ENCODE results near the gene CCDC157.

Gene CCDC157

DNA sequence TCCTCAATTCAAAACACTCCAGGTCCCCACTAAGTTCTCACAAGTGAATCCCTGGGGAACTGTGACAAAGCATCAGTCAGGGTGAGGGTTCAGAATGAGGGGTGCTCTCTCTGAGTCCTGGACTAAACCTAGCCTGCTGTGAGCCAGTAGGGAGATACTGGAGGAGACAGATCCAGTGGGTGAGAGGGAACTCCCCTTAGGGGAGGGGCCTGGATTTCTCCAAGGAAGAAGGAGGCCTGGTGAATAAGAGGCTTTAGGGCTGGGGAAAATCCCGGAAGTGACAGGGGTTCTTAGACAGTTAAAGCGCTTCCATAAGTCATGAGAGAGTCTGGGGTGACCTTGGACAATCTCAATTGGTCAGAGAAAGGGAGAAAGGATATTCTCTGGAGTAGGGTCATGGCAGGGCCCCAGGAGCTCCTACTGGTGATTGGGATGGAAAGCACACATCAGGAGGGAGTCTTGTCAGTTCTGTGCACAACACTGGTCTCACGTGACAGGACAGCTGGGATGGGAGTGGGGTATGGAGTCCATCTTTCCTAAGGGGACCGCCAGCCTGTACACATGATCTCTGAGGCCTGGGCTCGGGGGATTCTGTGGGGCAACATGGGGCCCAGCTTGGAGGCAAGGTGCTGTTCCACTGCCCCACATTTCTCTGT is 31.6 kb upstream of the CCDC157 start:
- no peak for TF ChIP-seq SIN3A (IDR thresholded peaks at IDR 0.05; ENCODE audit: borderline replicate concordance, insufficient read depth, low read length)

DNA sequence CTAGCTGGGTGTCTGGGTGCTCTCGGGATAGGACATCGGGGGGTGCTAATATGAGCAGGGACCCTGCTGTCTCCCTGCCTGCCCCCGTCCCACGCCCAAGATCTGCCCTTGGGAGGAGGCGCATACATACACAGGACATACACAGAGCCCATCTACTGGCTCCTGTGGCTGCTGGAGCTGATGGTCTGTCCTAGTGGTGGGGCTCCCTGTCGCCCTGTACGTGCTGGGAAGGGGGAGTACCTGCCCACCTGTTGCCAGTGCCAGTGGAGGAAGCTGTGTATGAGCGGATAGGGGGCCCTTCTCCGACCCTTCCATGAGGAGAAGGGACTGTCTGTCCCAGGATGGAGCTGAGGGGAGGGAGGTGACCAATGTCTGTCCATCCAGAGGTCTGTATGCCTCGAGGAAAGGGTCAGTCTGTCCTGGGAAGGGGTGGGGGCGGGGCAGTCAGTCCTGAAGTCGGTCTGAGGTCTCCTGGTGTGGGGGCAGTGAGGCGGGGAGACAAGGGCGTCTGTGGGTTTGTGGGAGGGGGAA is 31.0 kb upstream of the CCDC157 start:
- no peak for TF ChIP-seq POLR2AphosphoS5 (IDR thresholded peaks at IDR 0.05; ENCODE audit: low read depth, low read length)
- no peak for TF ChIP-seq TAF1 (IDR thresholded peaks at IDR 0.05; ENCODE audit: borderline replicate concordance, insufficient read depth, low read length)
- TF ChIP-seq, protein P1, sequence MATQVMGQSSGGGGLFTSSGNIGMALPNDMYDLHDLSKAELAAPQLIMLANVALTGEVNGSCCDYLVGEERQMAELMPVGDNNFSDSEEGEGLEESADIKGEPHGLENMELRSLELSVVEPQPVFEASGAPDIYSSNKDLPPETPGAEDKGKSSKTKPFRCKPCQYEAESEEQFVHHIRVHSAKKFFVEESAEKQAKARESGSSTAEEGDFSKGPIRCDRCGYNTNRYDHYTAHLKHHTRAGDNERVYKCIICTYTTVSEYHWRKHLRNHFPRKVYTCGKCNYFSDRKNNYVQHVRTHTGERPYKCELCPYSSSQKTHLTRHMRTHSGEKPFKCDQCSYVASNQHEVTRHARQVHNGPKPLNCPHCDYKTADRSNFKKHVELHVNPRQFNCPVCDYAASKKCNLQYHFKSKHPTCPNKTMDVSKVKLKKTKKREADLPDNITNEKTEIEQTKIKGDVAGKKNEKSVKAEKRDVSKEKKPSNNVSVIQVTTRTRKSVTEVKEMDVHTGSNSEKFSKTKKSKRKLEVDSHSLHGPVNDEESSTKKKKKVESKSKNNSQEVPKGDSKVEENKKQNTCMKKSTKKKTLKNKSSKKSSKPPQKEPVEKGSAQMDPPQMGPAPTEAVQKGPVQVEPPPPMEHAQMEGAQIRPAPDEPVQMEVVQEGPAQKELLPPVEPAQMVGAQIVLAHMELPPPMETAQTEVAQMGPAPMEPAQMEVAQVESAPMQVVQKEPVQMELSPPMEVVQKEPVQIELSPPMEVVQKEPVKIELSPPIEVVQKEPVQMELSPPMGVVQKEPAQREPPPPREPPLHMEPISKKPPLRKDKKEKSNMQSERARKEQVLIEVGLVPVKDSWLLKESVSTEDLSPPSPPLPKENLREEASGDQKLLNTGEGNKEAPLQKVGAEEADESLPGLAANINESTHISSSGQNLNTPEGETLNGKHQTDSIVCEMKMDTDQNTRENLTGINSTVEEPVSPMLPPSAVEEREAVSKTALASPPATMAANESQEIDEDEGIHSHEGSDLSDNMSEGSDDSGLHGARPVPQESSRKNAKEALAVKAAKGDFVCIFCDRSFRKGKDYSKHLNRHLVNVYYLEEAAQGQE (IDR thresholded peaks at IDR 0.05; ENCODE audit: insufficient read depth in 1 of 2, low read depth in 2 of 2, low read length in 2 of 2): no peak
- no peak for TF ChIP-seq FOXP2 (optimal IDR thresholded peaks at IDR 0.05; ENCODE audit: borderline replicate concordance, extremely low read depth, extremely low read length, insufficient read depth)
- TF ChIP-seq SIN3A (IDR thresholded peaks at IDR 0.05; ENCODE audit: borderline replicate concordance, insufficient read depth, low read length): no peak

DNA sequence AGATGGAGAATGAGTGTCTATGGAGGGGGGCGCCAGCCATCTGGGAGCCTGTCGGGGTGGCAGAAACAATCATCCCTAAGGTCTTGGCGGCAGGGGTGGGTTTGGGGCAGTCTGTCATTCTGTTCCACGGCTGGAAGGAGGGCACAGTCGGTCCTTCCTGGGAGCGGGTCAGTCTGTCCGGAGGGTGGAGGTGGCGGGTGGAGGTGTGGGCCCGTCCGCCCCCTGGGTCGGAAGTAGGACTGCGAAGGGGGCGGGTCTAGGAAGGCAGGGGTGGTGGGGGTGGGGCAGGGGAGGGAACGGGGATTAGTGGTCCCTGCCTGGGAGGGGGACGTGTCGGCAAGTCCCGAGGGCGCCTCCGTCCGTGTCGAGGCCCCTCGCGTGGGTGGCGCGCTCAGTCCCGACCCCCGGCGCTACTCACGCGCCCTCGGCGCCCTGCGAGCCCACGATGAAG is 30.5 kb upstream of the CCDC157 start:
- no peak for TF ChIP-seq TAF1 (IDR thresholded peaks at IDR 0.05; ENCODE audit: borderline replicate concordance, insufficient read depth, low read length)
- no peak for TF ChIP-seq FOXP2 (optimal IDR thresholded peaks at IDR 0.05; ENCODE audit: borderline replicate concordance, extremely low read depth, extremely low read length, insufficient read depth)
- TF ChIP-seq POLR2AphosphoS5 (IDR thresholded peaks at IDR 0.05; ENCODE audit: low read depth, low read length): no peak

DNA sequence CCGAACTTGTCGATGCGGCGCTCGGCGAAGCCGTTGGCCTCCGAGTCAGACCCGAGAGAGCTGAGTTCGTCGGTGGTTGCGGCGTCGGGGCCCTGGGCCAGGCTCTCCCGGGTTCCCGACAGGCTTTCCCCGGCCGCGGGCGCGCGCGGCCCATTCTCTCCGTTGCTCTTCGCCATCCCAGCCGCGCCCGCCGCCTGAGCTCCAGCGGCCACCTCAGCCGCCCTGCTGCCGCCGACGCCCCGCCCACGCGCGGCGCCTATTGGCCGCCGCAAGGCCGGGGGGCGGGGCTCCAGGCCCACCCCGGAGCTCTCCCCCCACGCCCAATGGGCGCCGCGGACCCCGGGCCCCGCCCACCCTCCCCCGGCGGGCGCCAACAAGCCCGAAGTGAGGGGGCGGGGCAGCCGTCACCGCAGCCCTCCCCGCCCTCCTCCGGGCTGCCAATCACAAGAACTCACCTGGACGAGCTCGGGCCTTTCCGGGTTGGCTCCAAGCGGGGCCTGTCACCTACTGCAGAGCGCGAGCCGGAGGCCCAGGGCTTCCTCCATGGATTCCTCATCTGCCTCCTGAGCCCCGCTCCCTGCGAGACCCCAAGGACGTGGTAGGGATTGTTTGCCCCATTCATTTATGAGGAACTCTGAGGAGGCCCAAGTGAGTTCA is 30.0 kb upstream of the CCDC157 start, which contains the start of gene TBC1D10A:
Gene TBC1D10A, minus strand, starts transcription at position 236 of the 657 bp plus-strand sequence. Its CDS starts 60 bp downstream, at position 176.
- TF ChIP-seq FOXP2 (optimal IDR thresholded peaks at IDR 0.05; ENCODE audit: borderline replicate concordance, extremely low read depth, extremely low read length, insufficient read depth): no peak
- TF ChIP-seq POLR2AphosphoS5 (IDR thresholded peaks at IDR 0.05; ENCODE audit: low read depth, low read length): no peak

DNA sequence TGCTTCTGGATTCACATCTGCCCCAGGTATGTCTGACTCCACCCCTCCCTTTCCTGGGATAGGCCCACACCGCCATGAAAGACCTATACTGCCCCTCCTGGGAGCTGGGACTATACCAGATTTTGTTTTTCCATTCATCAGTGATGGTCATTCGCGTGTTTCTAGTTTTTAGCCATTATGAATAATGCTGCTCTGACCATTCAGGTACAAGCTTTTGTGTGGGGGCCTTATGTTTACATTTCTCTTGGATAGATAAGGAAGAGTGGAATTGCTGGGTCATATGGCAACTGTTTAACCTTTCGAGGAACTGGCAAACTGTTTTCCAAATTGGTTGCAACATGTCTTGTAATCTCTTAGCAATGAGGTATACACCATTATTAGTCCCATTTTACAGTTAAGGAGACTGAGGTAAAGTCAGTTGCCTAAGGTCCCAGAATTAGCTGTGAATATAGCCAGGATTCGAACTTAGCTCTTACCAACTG is 28.9 kb upstream of the CCDC157 start:
- TF ChIP-seq, protein P1 (IDR thresholded peaks at IDR 0.05; ENCODE audit: insufficient read depth in 1 of 2, low read depth in 2 of 2, low read length in 2 of 2): no peak
- TF ChIP-seq POLR2AphosphoS5 (IDR thresholded peaks at IDR 0.05; ENCODE audit: low read depth, low read length): no peak
- no peak for TF ChIP-seq FOXP2 (optimal IDR thresholded peaks at IDR 0.05; ENCODE audit: borderline replicate concordance, extremely low read depth, extremely low read length, insufficient read depth)
- TF ChIP-seq SIN3A (IDR thresholded peaks at IDR 0.05; ENCODE audit: borderline replicate concordance, insufficient read depth, low read length): no peak
- TF ChIP-seq TAF1 (IDR thresholded peaks at IDR 0.05; ENCODE audit: borderline replicate concordance, insufficient read depth, low read length): no peak

DNA sequence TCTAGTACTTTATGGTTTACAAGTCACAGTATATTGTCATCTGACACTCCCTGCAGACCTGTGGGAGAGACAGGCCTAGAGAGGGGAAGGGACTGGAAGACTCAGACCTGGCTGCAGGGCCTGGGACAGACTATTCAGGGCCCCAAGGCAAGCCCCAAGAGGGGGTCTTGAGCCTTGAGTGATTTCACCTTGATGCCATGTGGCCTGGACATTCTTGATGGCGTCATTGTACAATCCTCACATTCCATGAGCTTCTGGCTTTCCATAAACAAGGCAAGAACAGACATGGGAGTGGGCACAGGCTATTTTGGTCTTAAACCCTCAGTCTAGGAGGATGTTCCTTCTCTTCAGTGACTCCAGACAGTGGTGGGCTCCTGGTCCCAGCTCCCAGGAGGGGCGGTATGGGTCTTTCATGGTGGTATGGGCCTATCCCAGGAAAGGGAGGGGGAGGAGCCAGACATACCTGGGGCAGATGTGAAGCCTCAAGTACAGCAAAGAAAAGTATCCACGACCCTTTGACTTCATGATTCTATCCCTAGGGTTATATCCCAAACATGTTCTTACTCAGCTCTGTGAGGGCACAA is 28.2 kb upstream of the CCDC157 start:
- TF ChIP-seq TAF1 (IDR thresholded peaks at IDR 0.05; ENCODE audit: borderline replicate concordance, insufficient read depth, low read length): no peak
- no peak for TF ChIP-seq FOXP2 (optimal IDR thresholded peaks at IDR 0.05; ENCODE audit: borderline replicate concordance, extremely low read depth, extremely low read length, insufficient read depth)
- TF ChIP-seq SIN3A (IDR thresholded peaks at IDR 0.05; ENCODE audit: borderline replicate concordance, insufficient read depth, low read length): no peak
- TF ChIP-seq, protein P1 (IDR thresholded peaks at IDR 0.05; ENCODE audit: insufficient read depth in 1 of 2, low read depth in 2 of 2, low read length in 2 of 2): no peak
- TF ChIP-seq POLR2AphosphoS5 (IDR thresholded peaks at IDR 0.05; ENCODE audit: low read depth, low read length): no peak

All from PFSK-1 (cell line).